Effector CD4-positive, alpha-beta T cell (primary cell): ENCODE results near the gene ZNRF2.
"Not testable (repeated sequence)": the region's sequence is repeated elsewhere in the genome, so short reads cannot be mapped to it uniquely, and the experiment has no call there.

Source experiments
- DNase-seq: peaks from one replicate; pipeline ENCODE4 v3.0.0-alpha.2; 2020

ZNRF2 gene

DNA sequence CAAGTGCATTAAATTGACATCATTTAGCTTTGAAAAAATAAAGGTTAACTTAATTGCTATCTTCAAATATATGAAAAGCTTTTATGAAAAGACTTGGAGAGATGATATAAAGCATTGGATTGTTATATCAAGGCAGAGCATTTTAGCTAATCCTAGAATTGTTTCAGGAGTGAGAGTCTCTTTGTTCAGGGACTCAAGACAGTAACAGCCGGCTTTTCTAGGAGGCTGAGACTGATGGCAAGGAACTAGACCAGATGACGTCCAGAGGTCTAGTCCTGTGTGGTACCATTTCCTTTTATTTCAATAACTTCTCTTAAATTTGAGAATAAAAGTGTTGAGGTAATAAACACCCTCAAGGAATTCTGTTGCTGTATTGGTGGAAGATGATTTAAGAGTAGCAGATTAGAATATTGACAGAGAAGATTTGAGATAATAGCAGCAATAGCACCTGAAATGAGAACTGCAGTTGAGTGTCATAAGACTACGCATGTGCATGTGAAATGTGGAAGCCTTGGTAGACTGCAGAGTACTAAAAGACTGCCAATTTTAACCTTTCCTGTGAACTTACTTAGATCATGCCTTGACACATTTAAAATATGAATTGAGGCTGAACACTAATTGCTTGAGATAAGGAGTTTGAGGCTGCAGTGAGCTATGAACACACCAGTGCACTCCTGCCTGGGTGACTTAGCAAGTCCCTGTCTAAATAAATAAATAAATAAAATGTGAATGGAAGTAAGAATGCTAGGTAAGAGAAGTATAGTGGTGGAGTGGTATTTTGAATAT, 79.6 kb downstream of the ZNRF2 start:
- no peak for DNase-seq

GRCh38 chr7:30364773-30365172, 80.4 kb downstream of the ZNRF2 start:
- DNase-seq = no peak

DNA sequence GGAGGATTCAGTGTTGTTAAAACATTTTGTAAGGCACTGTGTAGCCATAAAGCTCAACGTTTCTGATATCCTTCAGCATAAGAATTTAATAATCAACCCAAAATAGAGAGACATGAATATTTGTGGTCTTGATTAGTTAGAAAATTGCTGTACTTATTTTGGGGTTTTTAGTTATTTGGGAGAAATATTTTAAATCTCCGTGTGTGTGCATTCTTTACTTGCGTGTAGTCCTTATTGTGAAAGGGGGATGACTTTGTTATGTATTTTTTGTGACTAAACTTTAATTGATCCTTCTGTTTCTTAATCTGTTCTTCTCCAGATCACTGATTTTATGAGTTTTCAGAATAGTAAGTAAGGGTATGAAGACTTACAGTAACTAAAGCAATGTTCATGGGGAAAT, 81.2 kb downstream of the ZNRF2 start:
- no peak for DNase-seq

GRCh38 chr7:30366606-30367005, 82.2 kb downstream of the ZNRF2 start:
- DNase-seq = no peak

DNA sequence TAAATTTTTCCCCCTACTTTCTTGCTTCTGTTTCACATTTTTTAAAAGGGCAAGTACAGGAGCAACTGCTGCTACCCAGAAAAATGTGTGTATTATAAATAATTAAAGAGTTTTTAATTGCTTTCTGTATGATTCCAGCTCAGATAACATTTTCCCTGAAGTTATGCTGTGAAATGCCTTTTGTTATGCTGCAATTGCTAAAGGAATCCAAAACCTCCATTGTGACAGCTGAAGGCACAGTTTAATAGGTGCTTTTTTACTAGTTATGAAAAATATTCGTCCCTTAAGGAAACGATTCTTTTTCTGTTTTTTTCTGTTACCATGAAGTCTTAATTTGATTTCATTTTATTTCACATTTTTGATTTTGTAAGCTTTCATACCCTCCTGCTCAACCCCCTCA, 83.2 kb downstream of the ZNRF2 start:
- no peak for DNase-seq

- DNase-seq = no peak
Measured at GRCh38 chr7:30369879-30370278, 85.5 kb downstream of the ZNRF2 start.

DNA sequence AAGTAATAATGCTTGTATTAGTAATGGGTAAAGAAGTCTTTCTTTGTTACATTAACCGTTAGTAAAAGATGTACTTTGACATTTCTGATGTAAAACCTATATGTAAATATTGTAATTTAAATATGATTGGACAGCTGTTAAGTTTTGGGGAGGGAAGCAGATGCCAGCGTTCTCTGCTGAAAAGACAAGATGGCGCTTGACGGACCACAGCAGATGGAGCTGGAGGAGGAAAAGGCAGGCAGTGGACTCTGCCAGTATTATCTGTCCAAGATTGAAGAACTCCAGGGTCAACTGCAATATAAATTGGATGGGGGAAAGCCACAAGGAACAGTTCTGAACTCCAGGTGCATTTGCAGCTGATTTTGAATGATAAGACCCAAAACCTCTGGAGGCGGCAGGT, 86.9 kb downstream of the ZNRF2 start:
- DNase-seq = no peak

DNA sequence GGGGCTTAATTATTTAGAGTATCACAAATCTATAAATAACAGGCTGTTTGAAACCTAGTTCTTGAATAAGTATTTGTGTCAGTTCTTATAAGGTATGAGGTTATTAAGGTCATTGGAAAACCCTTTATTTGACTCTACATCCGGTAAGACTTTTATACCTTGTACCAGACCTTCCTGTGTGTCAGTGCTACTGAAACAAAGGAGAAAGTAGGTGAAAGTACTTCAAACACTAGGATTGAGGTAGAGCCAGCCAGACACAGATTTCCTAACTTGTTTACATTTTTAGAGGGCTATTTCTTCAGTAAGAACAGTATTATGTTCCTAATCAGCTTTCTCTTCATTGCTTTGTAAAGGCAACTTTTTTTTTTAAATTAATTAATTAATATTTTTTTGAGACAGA, 93.9 kb downstream of the ZNRF2 start:
- no peak for DNase-seq

GRCh38 chr7:30379131-30379530, 94.7 kb downstream of the ZNRF2 start:
- DNase-seq = no peak

GRCh38 chr7:30379741-30380140, 95.3 kb downstream of the ZNRF2 start:
- no peak for DNase-seq

GRCh38 chr7:30380294-30380693, 95.9 kb downstream of the ZNRF2 start:
- no peak for DNase-seq

GRCh38 chr7:30380824-30381223, 96.4 kb downstream of the ZNRF2 start:
- not testable (repeated sequence) for DNase-seq

GRCh38 chr7:30382607-30383006, 98.2 kb downstream of the ZNRF2 start:
- no peak for DNase-seq

- DNase-seq = no peak
Measured at GRCh38 chr7:30389791-30390190, 105.4 kb downstream of the ZNRF2 start.

- DNase-seq = no peak
Measured at GRCh38 chr7:30390736-30391636, 106.6 kb downstream of the ZNRF2 start.

- no peak for DNase-seq
Measured at GRCh38 chr7:30391806-30392205, 107.4 kb downstream of the ZNRF2 start.

GRCh38 chr7:30395676-30396075, 111.3 kb downstream of the ZNRF2 start:
- DNase-seq = no peak

DNA sequence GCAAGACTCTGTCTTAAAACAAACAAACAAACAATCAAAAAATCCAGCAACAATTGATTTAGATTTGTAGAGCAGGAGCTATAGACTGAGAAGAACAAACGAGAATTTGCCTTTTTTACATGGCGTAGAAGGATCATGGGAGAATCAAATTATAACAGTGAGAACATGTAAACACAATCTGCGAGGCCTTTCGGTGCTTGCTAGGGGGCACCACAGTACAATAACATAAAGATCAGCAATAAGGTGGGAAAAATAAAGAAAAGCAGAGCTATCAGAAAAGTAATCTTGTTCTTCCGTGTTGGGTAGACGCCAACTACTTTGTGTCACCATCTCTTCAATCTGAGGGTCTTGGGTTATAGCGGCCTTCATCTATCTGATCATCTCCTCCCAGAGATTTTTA, 112.0 kb downstream of the ZNRF2 start:
- no peak for DNase-seq

GRCh38 chr7:30403477-30403876, 119.1 kb downstream of the ZNRF2 start:
- no peak for DNase-seq

- no peak for DNase-seq
Measured at GRCh38 chr7:30405179-30405578, 120.8 kb downstream of the ZNRF2 start.

- no peak for DNase-seq
Measured at GRCh38 chr7:30406664-30407425, 122.4 kb downstream of the ZNRF2 start.

DNA sequence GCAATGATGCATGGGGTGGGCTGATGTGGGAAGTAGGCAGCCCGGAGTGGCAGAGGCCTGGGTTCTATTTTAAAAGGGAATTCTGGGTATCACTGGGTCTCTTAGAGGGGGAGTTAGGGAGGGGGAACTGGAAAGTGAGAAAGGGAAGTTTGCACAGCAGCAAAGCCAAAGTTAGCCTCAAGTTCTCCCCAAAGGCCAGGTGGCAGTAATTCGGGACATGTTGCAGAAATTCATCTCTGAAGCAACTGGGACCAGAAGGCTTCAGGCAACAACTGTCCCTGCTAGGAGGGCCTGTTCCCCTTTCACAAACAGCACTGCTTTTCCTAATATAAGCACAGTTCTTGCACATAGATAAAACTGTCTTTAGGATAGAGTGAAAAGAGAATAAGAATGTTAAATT, 126.8 kb downstream of the ZNRF2 start:
- DNase-seq = no peak

GRCh38 chr7:30411897-30412296, 127.5 kb downstream of the ZNRF2 start:
- no peak for DNase-seq
